ENCODE data around the gene JAZF1.

- no peak for TF ChIP-seq CTCF (conservative IDR thresholded peaks at IDR 0.05)
- no peak for TF ChIP-seq EZH2 (IDR thresholded peaks at IDR 0.05; ENCODE audit: low read depth)
Measured at GRCh38 chr7:28065721-28066285, 114.8 kb downstream of the JAZF1 start.

Measured in PC-9 (cell line).